SK-N-SH (cell line): ENCODE results near the gene RETSAT. TPM values are rescaled to one million over a fixed set of nuclear protein-coding genes. Genes with fewer than 3 reads are reported as not detected.

Source experiments
- CTCF ChIA-PET: fragments of 300-600, 350-600 bp; formaldehyde crosslinking; extraction: SDS; loops from one replicate; lab custom pipeline; 2021; lab: Yijun Ruan, JAX
- POLR2A ChIA-PET: fragments of 350-600 bp; sonication (Branson Sonifier 250); formaldehyde crosslinking; extraction: SDS; loops from one replicate; lab custom pipeline; 2020; ENCODE audit warnings: antibody characterized with exemption, inconsistent platforms; lab: Yijun Ruan, JAX
- DNase-seq: peaks from one replicate; pipeline ENCODE4 v3.0.0; 2012
- H2AFZ ChIP-seq: fragments of 200-600 bp; sonication (generic); 2 replicates; pipeline ENCODE4 v1.8.1; 2016; ENCODE audit warnings: antibody characterized with exemption, mild to moderate bottlenecking, low read depth
- H3F3A ChIP-seq: fragments of 200-600 bp; sonication (generic); replicated peaks from 2 replicates; pipeline ENCODE3; 2016; ENCODE audit warnings: antibody characterized with exemption, mild to moderate bottlenecking; ENCODE audit not compliant: insufficient read depth
- H3K27ac ChIP-seq, 2 experiments: fragments of 200-500 bp in 1 of 2; fragments of 200-600 bp in 1 of 2; sonication (Bioruptor generic) in 1 of 2; sonication (generic), shearing (Covaris generic) in 1 of 2; 2 replicates each; pipeline versions ENCODE4 v1.5.1 to v1.6.1; 2014 to 2016; ENCODE audit warnings: low read depth in 2 of 2, inconsistent platforms in 1 of 2, low read length in 1 of 2, mild to moderate bottlenecking in 1 of 2, mixed read lengths in 1 of 2
- H3K27me3 ChIP-seq: fragments of 200-600 bp; sonication (generic), shearing (Covaris generic); 2 replicates; pipeline ENCODE4 v1.6.1; 2016; ENCODE audit warnings: mixed run types; ENCODE audit not compliant: insufficient read depth
- H3K36me3 ChIP-seq, 2 experiments: fragments of 200-500 bp in 1 of 2; fragments of 200-600 bp in 1 of 2; sonication (Bioruptor generic) in 1 of 2; sonication (generic) in 1 of 2; replicated peaks in 1 of 2; 2 replicates each; pipeline versions ENCODE3 to v1.5.1; 2014 to 2016; ENCODE audit warnings: low read length in 1 of 2, mild to moderate bottlenecking in 1 of 2; ENCODE audit not compliant: insufficient read depth in 2 of 2, control insufficient read depth in 1 of 2
- H3K4me1 ChIP-seq, 2 experiments: fragments of 200-500 bp in 1 of 2; fragments of 200-600 bp in 1 of 2; sonication (Bioruptor generic) in 1 of 2; sonication (generic), shearing (Covaris generic) in 1 of 2; 2 replicates each; pipeline versions ENCODE4 v1.5.1 to v1.6.1; 2014 to 2016; ENCODE audit warnings: low read depth in 1 of 2, low read length in 1 of 2, mixed run types in 1 of 2; ENCODE audit not compliant: insufficient read depth in 2 of 2, control insufficient read depth in 1 of 2
- H3K4me2 ChIP-seq: fragments of 200-600 bp; sonication (generic), shearing (Covaris generic); 2 replicates; pipeline ENCODE4 v1.6.1; 2017; ENCODE audit warnings: mixed run types
- H3K4me3 ChIP-seq, 2 experiments: fragments of 200-500 bp in 1 of 2; fragments of 200-600 bp in 1 of 2; sonication (Bioruptor generic) in 1 of 2; sonication (generic), shearing (Covaris generic) in 1 of 2; 2 replicates each; pipeline versions ENCODE4 v1.5.1 to v1.8.1; 2014 to 2016; ENCODE audit warnings: low read depth in 2 of 2, inconsistent platforms in 1 of 2, low read length in 1 of 2, mild to moderate bottlenecking in 1 of 2, mixed read lengths in 1 of 2, moderate library complexity in 1 of 2
- H3K79me2 ChIP-seq: fragments of 200-600 bp; sonication (generic); 2 replicates; pipeline ENCODE4 v1.8.1; 2017; ENCODE audit warnings: mild to moderate bottlenecking; ENCODE audit not compliant: insufficient read depth
- H3K9ac ChIP-seq: fragments of 200-600 bp; sonication (generic); 2 replicates; pipeline ENCODE4 v1.6.1; 2017; ENCODE audit warnings: mixed run types
- H3K9me2 ChIP-seq: fragments of 200-600 bp; sonication (generic); 2 replicates; pipeline ENCODE4 v1.6.1; 2017; ENCODE audit warnings: mixed run types
- H3K9me3 ChIP-seq: fragments of 200-600 bp; sonication (generic); 2 replicates; pipeline ENCODE4 v1.6.1; 2017; ENCODE audit warnings: mixed run types, mild to moderate bottlenecking, moderate library complexity
- H4K20me1 ChIP-seq: fragments of 200-600 bp; sonication (generic); 2 replicates; pipeline ENCODE4 v1.6.1; 2017; ENCODE audit warnings: mild to moderate bottlenecking, mixed run types; ENCODE audit not compliant: insufficient read depth
- CHD2 ChIP-seq: fragments of 150-350 bp; IDR thresholded peaks from 2 replicates; pipeline ENCODE4 v1.6.1; 2018; ENCODE audit warnings: low read length; ENCODE audit not compliant: partially characterized antibody
- EP300 ChIP-seq, 2 experiments: IDR thresholded peaks; 2 replicates each; pipeline versions ENCODE4 v1.4.0 to v1.6.1; 2012; ENCODE audit warnings: borderline replicate concordance in 1 of 2, low read depth in 1 of 2, low read length in 1 of 2
- FOXJ3 ChIP-seq: sonication (generic); formaldehyde crosslinking; IDR thresholded peaks from 2 replicates; pipeline ENCODE4 v1.5.1; 2020; ENCODE audit warnings: mild to moderate bottlenecking, missing genetic modification reagents
- GABPA ChIP-seq: IDR thresholded peaks from 2 replicates; pipeline ENCODE4 v1.4.0; 2012; ENCODE audit warnings: low read depth, mild to moderate bottlenecking
- GATA2 ChIP-seq: sonication (generic); formaldehyde crosslinking; IDR thresholded peaks from 2 replicates; pipeline ENCODE4 v1.5.0; 2020; ENCODE audit warnings: mild to moderate bottlenecking, missing genetic modification reagents
- JUND ChIP-seq: IDR thresholded peaks from 2 replicates; pipeline ENCODE4 v1.4.0; 2012
- MEF2A ChIP-seq: IDR thresholded peaks from 2 replicates; pipeline ENCODE4 v1.4.0; 2012; ENCODE audit warnings: low read depth, borderline replicate concordance
- RCOR1 ChIP-seq: fragments of 150-350 bp; IDR thresholded peaks from 2 replicates; pipeline ENCODE4 v1.6.1; 2017; ENCODE audit warnings: antibody characterized with exemption, low read length
- RFX5 ChIP-seq: IDR thresholded peaks from 2 replicates; pipeline ENCODE4 v1.6.1; 2012; ENCODE audit warnings: mild to moderate bottlenecking, improper control_type of control experiment, low read length
- TCF12 ChIP-seq: IDR thresholded peaks from 2 replicates; pipeline ENCODE4 v1.4.0; 2012
- TEAD4 ChIP-seq: IDR thresholded peaks from 2 replicates; pipeline ENCODE4 v1.4.0; 2012; ENCODE audit warnings: mild to moderate bottlenecking, borderline replicate concordance; ENCODE audit not compliant: insufficient read depth
- YY1 ChIP-seq: IDR thresholded peaks from 2 replicates; pipeline ENCODE4 v1.4.0; 2012; ENCODE audit warnings: low read depth, mild to moderate bottlenecking
- WGBS: methylation state at CpG from one replicate; pipeline ENCODE4 v1.1.6; 2017; ENCODE audit warnings: low lambda C conversion rate; 5-methylcytosine and 5-hydroxymethylcytosine counted together
- polyA plus RNA-seq, 3 experiments: library from polyadenylated mRNA; depleted of rRNA; stranded (reverse); fragments of >200 nt; gene quantifications; 2 replicates each; pipeline ENCODE4 v1.2.3, GENCODE V29; 2012
- TF ChIP-seq, protein P1 (sequence below): IDR thresholded peaks from 2 replicates; pipeline ENCODE4 v1.6.1; 2012; ENCODE audit warnings: mild to moderate bottlenecking, low read depth, low read length, moderate library complexity
- TF ChIP-seq, protein P2 (sequence below): IDR thresholded peaks from 2 replicates; pipeline ENCODE4 v1.4.0; 2012; ENCODE audit warnings: low read depth
- TF ChIP-seq, protein P3 (sequence below): fragments of 200-600 bp; sonication (generic); IDR thresholded peaks from 2 replicates; pipeline ENCODE4 v1.6.1; 2017; ENCODE audit warnings: antibody characterized with exemption, mild to moderate bottlenecking, moderate library complexity

Gene RETSAT
- polyA plus RNA-seq, 1 of the 3 experiments (the other 2 are of a cell fraction), result 28.0 TPM

DNA sequence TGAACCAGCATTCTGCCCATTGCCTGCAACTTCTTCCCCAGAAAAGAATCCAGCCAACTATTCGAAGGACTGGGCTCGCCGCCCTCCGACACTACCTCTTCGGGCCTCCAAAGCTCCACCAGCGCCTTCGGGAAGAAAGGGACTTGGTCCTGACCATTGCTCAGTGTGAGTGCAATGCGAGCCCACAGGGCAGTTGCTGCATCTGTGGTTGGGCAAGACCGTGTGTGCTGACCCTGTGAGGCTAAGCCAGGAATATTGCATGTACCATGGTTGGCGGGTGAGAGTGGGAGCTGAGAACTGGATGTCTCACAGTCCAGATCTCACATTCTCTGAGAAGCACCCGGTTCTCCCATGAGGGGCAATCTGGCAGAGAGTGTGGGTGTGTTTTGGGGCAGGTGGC lies 16.7 kb upstream of the RETSAT start (continued):
- TF ChIP-seq TEAD4, result no peak
- TF ChIP-seq TCF12, result no peak
- no peak for TF ChIP-seq JUND
- TF ChIP-seq, protein P1, sequence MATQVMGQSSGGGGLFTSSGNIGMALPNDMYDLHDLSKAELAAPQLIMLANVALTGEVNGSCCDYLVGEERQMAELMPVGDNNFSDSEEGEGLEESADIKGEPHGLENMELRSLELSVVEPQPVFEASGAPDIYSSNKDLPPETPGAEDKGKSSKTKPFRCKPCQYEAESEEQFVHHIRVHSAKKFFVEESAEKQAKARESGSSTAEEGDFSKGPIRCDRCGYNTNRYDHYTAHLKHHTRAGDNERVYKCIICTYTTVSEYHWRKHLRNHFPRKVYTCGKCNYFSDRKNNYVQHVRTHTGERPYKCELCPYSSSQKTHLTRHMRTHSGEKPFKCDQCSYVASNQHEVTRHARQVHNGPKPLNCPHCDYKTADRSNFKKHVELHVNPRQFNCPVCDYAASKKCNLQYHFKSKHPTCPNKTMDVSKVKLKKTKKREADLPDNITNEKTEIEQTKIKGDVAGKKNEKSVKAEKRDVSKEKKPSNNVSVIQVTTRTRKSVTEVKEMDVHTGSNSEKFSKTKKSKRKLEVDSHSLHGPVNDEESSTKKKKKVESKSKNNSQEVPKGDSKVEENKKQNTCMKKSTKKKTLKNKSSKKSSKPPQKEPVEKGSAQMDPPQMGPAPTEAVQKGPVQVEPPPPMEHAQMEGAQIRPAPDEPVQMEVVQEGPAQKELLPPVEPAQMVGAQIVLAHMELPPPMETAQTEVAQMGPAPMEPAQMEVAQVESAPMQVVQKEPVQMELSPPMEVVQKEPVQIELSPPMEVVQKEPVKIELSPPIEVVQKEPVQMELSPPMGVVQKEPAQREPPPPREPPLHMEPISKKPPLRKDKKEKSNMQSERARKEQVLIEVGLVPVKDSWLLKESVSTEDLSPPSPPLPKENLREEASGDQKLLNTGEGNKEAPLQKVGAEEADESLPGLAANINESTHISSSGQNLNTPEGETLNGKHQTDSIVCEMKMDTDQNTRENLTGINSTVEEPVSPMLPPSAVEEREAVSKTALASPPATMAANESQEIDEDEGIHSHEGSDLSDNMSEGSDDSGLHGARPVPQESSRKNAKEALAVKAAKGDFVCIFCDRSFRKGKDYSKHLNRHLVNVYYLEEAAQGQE, result no peak
- TF ChIP-seq, all 33 proteins: peak for 0

DNA sequence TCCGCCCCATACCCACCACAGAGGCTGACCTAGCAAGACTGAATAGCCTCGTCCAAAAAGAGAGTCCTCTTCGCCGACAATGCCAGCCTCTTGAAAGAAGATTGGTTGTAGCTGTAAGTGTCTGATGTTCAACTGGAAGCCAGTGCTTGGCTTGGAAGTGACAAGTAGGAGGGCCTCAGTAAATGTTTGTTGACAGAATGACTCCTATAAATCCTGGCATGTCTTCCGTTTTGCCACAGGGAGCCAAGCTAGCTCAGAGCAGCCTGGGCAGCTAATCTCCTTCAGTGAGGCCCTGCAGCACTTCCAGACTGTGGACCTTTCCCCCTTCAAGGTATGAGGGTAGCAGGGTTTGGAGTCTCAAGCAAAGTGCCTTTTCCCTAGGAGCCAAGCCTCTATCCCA lies 15.2 kb upstream of the RETSAT start:
- Histone ChIP-seq H3K9me2 (no peaks in the 10 kb centered on the region), H3K9me3 (no peaks in the 10 kb centered on the region), H3K4me2 (no peak overlapping the region)
- DNase-seq, result no peak
- TF ChIP-seq MEF2A, result no peak
- no peak for TF ChIP-seq RCOR1
- TF ChIP-seq, protein P2, sequence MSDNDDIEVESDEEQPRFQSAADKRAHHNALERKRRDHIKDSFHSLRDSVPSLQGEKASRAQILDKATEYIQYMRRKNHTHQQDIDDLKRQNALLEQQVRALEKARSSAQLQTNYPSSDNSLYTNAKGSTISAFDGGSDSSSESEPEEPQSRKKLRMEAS, result no peak
- no peak for TF ChIP-seq YY1
- TF ChIP-seq, protein P3, sequence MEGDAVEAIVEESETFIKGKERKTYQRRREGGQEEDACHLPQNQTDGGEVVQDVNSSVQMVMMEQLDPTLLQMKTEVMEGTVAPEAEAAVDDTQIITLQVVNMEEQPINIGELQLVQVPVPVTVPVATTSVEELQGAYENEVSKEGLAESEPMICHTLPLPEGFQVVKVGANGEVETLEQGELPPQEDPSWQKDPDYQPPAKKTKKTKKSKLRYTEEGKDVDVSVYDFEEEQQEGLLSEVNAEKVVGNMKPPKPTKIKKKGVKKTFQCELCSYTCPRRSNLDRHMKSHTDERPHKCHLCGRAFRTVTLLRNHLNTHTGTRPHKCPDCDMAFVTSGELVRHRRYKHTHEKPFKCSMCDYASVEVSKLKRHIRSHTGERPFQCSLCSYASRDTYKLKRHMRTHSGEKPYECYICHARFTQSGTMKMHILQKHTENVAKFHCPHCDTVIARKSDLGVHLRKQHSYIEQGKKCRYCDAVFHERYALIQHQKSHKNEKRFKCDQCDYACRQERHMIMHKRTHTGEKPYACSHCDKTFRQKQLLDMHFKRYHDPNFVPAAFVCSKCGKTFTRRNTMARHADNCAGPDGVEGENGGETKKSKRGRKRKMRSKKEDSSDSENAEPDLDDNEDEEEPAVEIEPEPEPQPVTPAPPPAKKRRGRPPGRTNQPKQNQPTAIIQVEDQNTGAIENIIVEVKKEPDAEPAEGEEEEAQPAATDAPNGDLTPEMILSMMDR, result no peak
- TF ChIP-seq CHD2, result no peak
- TF ChIP-seq RFX5, result no peak
- no peak for TF ChIP-seq GATA2 (CRISPR knock-in tag)
- no peak for TF ChIP-seq GABPA
- TF ChIP-seq, protein P1, result no peak
- no peak for TF ChIP-seq EP300 (IDR thresholded peaks at IDR 0.05; ENCODE audit: borderline replicate concordance in 1 of 2, low read depth in 1 of 2, low read length in 1 of 2)
- no peak for TF ChIP-seq FOXJ3 (CRISPR knock-in tag)
- TF ChIP-seq TCF12, result no peak
- TF ChIP-seq, all 33 proteins: peak for 0
- H2AFZ ChIP-seq, result no peak overlapping the region
- H3K9ac ChIP-seq, result no peak overlapping the region
- H3K36me3 ChIP-seq, result peaks cover 0 to 18% of the 10 kb centered on the region in 2 experiments
- 88% methylated on average over 5 of the region's 5 CpGs for WGBS
- no peaks in the 10 kb centered on the region for H3K79me2 ChIP-seq
- no peaks in the 10 kb centered on the region for H3F3A ChIP-seq
- H3K27ac ChIP-seq, result no peak overlapping the region
- no peaks in the 10 kb centered on the region for H4K20me1 ChIP-seq
- CTCF ChIA-PET, result interaction anchor here (0.5 to 1.3 kb wide), 2 partner anchors 16 to 29 kb away, joined by 3 read pairs; no protein-coding TSS in a partner anchor
- H3K4me3 ChIP-seq, result no peak overlapping the region
- no peaks in the 10 kb centered on the region for H3K4me1 ChIP-seq
- POLR2A ChIA-PET, result no interaction called here
- H3K27me3 ChIP-seq, result no peaks in the 10 kb centered on the region
